ENCODE results near the gene TEX29.

Gene TEX29

DNA sequence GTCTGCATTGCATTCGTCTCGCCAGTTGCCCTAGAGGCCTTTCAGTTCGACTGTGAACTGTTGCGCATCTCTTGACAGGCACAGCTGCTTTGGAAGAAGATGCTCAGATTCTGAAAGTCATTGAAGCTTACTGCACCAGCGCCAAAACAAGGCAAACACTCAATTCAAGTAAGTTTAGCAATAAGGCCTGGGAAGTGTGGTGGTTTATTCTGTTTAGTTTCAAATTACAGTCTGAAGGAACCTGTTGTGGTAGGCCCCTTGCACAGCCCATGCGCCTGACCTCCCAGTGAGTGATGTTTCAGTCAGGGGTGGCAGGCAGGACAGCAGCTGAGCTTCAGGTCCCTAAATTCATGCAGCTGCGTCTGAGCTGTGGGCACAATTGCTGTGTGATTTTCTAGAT is 32.2 kb upstream of the TEX29 start:
- Histone ChIP-seq H3K36me3 (ENCODE audit: control insufficient read depth in 1 of 2, insufficient read depth in 2 of 2, low read length in 2 of 2) (peaks cover 53 to 78% of the 10 kb centered on the region in 2 donors), H3K4me3 (ENCODE audit: low read depth in 1 of 2, low read length in 2 of 2) (no peak overlapping the region), H3K27ac (ENCODE audit: low read depth, low read length) (no peak overlapping the region), H3K9ac (ENCODE audit: low read depth in 1 of 2, low read length in 2 of 2) (no peak overlapping the region), H3K27me3 (ENCODE audit: control insufficient read depth in 1 of 2, insufficient read depth in 2 of 2, low read length in 2 of 2) (no peaks in the 10 kb centered on the region), H3K9me3 (ENCODE audit: control insufficient read depth in 1 of 2, low read length in 2 of 2) (no peaks in the 10 kb centered on the region), H3K4me1 (ENCODE audit: control insufficient read depth in 1 of 2, insufficient read depth in 2 of 2, low read length in 2 of 2) (peaks cover 6 to 8% of the 10 kb centered on the region in 2 donors)

DNA sequence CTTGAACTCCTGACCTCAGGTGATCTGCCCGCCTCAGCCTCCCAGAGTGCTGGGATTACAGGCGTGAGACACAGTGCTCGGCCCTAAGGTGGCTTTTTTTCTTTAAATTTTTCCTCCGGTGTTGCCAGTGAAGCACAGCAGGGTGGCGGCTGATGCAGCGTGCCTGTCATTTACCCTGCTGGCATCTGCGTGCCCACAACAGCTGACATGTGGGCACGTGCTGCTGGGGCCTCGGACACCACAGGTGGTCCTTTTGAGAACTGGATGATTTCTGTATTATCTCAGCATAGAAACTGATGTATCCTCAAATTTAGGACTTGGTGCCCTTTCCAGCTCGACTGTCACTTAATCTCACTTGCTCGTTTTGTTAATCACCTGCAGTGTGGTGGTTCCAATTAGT is 31.2 kb upstream of the TEX29 start:
- Histone ChIP-seq H3K4me3 (ENCODE audit: low read depth in 1 of 2, low read length in 2 of 2) (no peak overlapping the region), H3K9me3 (ENCODE audit: control insufficient read depth in 1 of 2, low read length in 2 of 2) (no peaks in the 10 kb centered on the region), H3K9ac (ENCODE audit: low read depth in 1 of 2, low read length in 2 of 2) (no peak overlapping the region), H3K36me3 (ENCODE audit: control insufficient read depth in 1 of 2, insufficient read depth in 2 of 2, low read length in 2 of 2) (peaks cover 47 to 77% of the 10 kb centered on the region in 2 donors), H3K27me3 (ENCODE audit: control insufficient read depth in 1 of 2, insufficient read depth in 2 of 2, low read length in 2 of 2) (no peaks in the 10 kb centered on the region), H3K4me1 (ENCODE audit: control insufficient read depth in 1 of 2, insufficient read depth in 2 of 2, low read length in 2 of 2) (peaks cover 6 to 8% of the 10 kb centered on the region in 2 donors), H3K27ac (ENCODE audit: low read depth, low read length) (no peak overlapping the region)

DNA sequence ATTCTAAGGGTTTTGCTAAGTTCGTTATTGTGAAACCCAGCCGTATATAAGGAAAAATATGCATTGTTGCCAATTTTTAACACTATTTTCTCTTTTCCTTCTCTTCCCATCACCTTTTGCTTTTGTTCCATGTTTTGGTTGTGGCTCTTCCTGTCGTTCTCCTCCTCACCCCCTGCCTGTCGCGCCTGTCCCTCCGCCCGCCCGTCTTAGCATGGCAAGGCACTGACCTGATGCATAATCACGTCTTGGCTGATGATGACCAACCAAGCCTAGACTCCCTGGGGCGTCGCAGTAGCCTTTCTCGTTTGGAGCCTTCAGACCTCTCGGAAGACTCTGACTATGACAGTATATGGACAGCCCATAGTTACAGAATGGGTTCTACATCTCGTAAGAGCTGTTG is 28.5 kb upstream of the TEX29 start:
- no peaks in the 10 kb centered on the region for H3K27me3 ChIP-seq (ENCODE audit: control insufficient read depth in 1 of 2, insufficient read depth in 2 of 2, low read length in 2 of 2)
- no peak overlapping the region for H3K9ac ChIP-seq (ENCODE audit: low read depth in 1 of 2, low read length in 2 of 2)
- H3K9me3 ChIP-seq (ENCODE audit: control insufficient read depth in 1 of 2, low read length in 2 of 2), result no peaks in the 10 kb centered on the region
- H3K4me1 ChIP-seq (ENCODE audit: control insufficient read depth in 1 of 2, insufficient read depth in 2 of 2, low read length in 2 of 2), result peaks cover 6 to 10% of the 10 kb centered on the region in 2 donors
- peaks cover 34 to 65% of the 10 kb centered on the region in 2 donors for H3K36me3 ChIP-seq (ENCODE audit: control insufficient read depth in 1 of 2, insufficient read depth in 2 of 2, low read length in 2 of 2)
- H3K27ac ChIP-seq (ENCODE audit: low read depth, low read length), result no peak overlapping the region
- H3K4me3 ChIP-seq (ENCODE audit: low read depth in 1 of 2, low read length in 2 of 2), result no peak overlapping the region

DNA sequence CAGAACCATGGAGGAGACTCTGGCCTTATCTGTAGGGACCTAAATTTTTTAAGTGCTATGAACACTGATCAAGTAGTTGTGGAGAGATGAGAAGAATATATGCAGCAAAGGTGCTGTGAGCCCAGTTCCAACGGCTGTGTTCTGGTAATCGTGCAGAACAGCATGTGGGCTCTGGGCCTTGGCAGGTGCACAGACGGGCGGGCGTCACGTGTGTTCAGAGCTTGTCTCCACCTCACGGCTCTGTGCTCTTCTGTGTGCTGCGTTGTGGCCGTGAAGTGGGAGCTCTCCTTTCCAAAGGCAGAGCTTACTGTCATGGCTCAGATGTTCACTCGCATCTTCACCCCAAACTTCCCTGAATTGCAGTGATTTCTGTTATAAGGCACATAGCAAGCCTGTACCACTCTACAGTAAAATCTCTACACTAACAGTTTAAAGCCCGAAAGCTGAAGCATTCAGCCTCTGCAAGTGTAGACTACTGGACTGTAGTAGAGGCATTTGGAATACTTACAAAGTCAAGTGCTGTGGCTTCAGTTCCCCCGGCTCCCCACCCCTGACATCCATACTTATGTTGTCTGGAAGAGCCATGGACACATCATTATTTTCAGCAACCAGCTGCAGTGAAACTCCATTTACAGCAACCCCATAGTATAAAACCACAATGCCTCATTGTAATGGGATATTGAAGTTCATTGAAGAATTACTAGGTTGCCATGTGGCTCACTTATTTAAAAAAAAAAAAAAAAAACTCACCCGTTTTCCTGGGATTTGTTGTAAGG is 27.5 kb upstream of the TEX29 start:
- Histone ChIP-seq H3K9me3 (ENCODE audit: control insufficient read depth in 1 of 2, low read length in 2 of 2) (no peaks in the 10 kb centered on the region), H3K9ac (ENCODE audit: low read depth in 1 of 2, low read length in 2 of 2) (no peak overlapping the region), H3K27me3 (ENCODE audit: control insufficient read depth in 1 of 2, insufficient read depth in 2 of 2, low read length in 2 of 2) (no peaks in the 10 kb centered on the region), H3K36me3 (ENCODE audit: control insufficient read depth in 1 of 2, insufficient read depth in 2 of 2, low read length in 2 of 2) (peaks cover 26 to 60% of the 10 kb centered on the region in 2 donors), H3K4me3 (ENCODE audit: low read depth in 1 of 2, low read length in 2 of 2) (no peak overlapping the region), H3K27ac (ENCODE audit: low read depth, low read length) (no peak overlapping the region), H3K4me1 (ENCODE audit: control insufficient read depth in 1 of 2, insufficient read depth in 2 of 2, low read length in 2 of 2) (peaks cover 6 to 10% of the 10 kb centered on the region in 2 donors)

DNA sequence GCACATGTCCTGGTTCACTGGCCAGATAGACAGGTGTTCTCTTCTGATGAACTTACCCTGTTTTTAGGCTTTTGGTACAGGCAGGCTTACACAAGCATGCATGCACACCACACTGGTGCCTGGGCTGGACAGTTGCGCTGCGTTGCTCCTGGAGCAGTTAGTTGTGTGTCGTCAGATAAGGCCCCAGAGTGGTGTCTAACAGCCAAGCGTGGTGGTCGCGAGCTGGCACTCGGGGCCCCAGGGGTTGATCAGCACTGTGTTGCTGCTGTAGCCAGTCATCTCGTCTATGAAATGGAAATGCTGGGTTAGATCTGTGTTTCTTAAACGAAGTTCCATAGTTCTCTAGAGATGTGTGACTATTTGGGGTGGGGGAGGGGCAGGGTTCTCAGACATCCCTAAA is 24.6 kb upstream of the TEX29 start:
- peaks cover 22 to 56% of the 10 kb centered on the region in 2 donors for H3K36me3 ChIP-seq (ENCODE audit: control insufficient read depth in 1 of 2, insufficient read depth in 2 of 2, low read length in 2 of 2)
- no peaks in the 10 kb centered on the region for H3K27me3 ChIP-seq (ENCODE audit: control insufficient read depth in 1 of 2, insufficient read depth in 2 of 2, low read length in 2 of 2)
- no peak overlapping the region for H3K4me3 ChIP-seq (ENCODE audit: low read depth in 1 of 2, low read length in 2 of 2)
- H3K27ac ChIP-seq (ENCODE audit: low read depth, low read length), result no peak overlapping the region
- no peaks in the 10 kb centered on the region for H3K9me3 ChIP-seq (ENCODE audit: control insufficient read depth in 1 of 2, low read length in 2 of 2)
- H3K9ac ChIP-seq (ENCODE audit: low read depth in 1 of 2, low read length in 2 of 2), result no peak overlapping the region
- peaks cover 6 to 7% of the 10 kb centered on the region in 2 donors for H3K4me1 ChIP-seq (ENCODE audit: control insufficient read depth in 1 of 2, insufficient read depth in 2 of 2, low read length in 2 of 2)

DNA sequence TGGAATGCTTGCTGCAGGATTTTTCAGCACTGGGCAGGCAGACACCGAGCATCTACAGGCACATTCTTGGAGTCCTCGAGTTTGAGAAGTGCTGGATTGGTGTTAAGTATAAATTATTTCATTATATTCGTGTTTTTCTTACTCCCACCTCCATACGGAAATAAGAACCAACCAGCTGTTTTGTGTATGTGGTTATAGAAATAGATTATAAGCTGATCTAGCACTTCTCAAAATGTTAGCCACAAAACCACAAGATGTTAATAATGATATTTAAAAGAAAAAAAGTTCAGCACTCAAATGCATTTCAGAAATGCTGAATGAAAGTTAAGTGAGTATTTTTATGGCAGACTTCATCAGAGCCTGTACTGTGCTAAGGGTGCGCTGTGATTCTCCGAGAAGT is 24.0 kb upstream of the TEX29 start:
- Histone ChIP-seq H3K36me3 (ENCODE audit: control insufficient read depth in 1 of 2, insufficient read depth in 2 of 2, low read length in 2 of 2) (peaks cover 26 to 56% of the 10 kb centered on the region in 2 donors), H3K27me3 (ENCODE audit: control insufficient read depth in 1 of 2, insufficient read depth in 2 of 2, low read length in 2 of 2) (no peaks in the 10 kb centered on the region), H3K27ac (ENCODE audit: low read depth, low read length) (no peak overlapping the region), H3K9me3 (ENCODE audit: control insufficient read depth in 1 of 2, low read length in 2 of 2) (no peaks in the 10 kb centered on the region), H3K9ac (ENCODE audit: low read depth in 1 of 2, low read length in 2 of 2) (no peak overlapping the region), H3K4me1 (ENCODE audit: control insufficient read depth in 1 of 2, insufficient read depth in 2 of 2, low read length in 2 of 2) (peaks cover 2% of the 10 kb centered on the region in 2 donors), H3K4me3 (ENCODE audit: low read depth in 1 of 2, low read length in 2 of 2) (no peak overlapping the region)

DNA sequence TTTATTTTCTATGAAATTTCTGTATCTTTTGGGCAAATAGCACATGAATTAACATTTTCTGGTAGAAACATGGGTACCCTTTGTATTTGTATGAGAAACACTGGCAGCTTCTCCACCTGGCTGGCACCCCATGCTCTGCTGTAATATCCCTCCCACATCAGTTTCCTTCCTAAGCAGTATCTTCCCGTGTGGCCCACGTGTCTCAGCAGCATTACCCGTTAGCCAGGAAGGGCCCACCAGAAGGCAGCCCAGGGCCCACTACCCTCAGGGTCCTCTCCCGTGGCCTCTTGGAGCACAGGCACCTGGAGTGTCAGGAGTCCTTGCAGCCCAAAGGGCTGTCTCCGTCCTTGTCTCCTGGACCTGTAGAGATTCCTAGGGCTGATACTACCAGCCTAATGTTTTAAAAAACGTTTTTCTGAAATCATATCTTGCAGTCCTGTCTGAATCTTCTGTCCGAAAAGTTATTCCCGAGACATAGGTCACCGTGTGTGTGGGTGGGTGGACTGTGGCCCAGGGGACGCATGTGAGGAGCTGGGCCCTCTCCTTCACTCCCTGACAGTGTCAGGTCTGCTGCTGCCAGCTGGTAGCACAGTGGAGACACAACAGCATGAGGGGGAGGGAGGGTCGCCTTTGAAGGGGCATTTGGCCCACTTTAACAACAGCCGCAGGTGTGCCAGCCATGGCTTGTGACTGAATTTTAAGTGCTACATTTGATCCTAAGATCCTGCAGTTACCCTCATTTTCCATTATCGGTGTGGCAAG is 22.0 kb upstream of the TEX29 start:
- H3K4me1 ChIP-seq (ENCODE audit: control insufficient read depth in 1 of 2, insufficient read depth in 2 of 2, low read length in 2 of 2), result peaks cover 0 to 2% of the 10 kb centered on the region in 2 donors
- H3K36me3 ChIP-seq (ENCODE audit: control insufficient read depth in 1 of 2, insufficient read depth in 2 of 2, low read length in 2 of 2), result peaks cover 37 to 56% of the 10 kb centered on the region in 2 donors
- no peak overlapping the region for H3K27ac ChIP-seq (ENCODE audit: low read depth, low read length)

DNA sequence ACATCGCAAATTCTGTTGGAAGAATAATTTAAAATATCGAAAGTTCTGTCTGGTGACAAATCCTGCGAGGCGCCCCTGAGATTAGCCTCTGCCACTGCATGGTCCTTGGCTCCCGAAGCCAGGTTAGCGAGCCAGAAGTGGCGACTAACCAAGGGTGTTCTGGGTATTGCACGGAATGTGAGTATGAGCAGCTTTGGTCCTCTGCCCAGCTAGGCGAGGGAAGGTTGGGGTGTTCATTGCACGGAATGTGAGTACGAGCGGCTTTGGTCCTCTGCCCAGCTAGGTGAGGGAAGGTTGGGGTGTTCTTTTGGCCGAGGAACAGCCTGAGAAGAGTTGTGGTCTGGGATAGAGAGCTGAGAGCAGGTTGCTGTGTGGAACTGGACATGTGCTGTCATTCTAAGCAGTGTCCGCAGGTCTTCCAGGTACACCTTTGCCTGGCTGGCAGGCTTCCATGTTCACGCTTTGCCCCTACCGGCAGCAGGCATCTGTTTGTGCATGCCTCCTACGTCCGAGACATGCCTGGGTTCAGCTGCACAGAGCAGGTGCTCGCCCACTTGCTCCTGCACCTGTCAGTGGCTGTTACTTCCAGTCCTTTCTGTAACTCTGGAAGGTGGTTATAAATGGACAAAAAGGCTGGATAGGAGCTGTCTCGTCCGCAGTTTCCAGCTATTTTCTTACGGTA is 18.3 kb upstream of the TEX29 start:
- no peaks in the 10 kb centered on the region for H3K4me1 ChIP-seq (ENCODE audit: control insufficient read depth in 1 of 2, insufficient read depth in 2 of 2, low read length in 2 of 2)
- no peak overlapping the region for H3K27ac ChIP-seq (ENCODE audit: low read depth, low read length)
- no peaks in the 10 kb centered on the region for H3K27me3 ChIP-seq (ENCODE audit: control insufficient read depth in 1 of 2, insufficient read depth in 2 of 2, low read length in 2 of 2)
- H3K4me3 ChIP-seq (ENCODE audit: low read depth in 1 of 2, low read length in 2 of 2), result no peak overlapping the region
- H3K36me3 ChIP-seq (ENCODE audit: control insufficient read depth in 1 of 2, insufficient read depth in 2 of 2, low read length in 2 of 2), result peaks cover 54 to 71% of the 10 kb centered on the region in 2 donors
- H3K9ac ChIP-seq (ENCODE audit: low read depth in 1 of 2, low read length in 2 of 2), result no peak overlapping the region
- no peaks in the 10 kb centered on the region for H3K9me3 ChIP-seq (ENCODE audit: control insufficient read depth in 1 of 2, low read length in 2 of 2)

More for the DNA sequence above, 22.0 kb upstream of the TEX29 start:
- Histone ChIP-seq H3K27me3 (ENCODE audit: control insufficient read depth in 1 of 2, insufficient read depth in 2 of 2, low read length in 2 of 2) (no peaks in the 10 kb centered on the region), H3K4me3 (ENCODE audit: low read depth in 1 of 2, low read length in 2 of 2) (no peak overlapping the region), H3K9me3 (ENCODE audit: control insufficient read depth in 1 of 2, low read length in 2 of 2) (no peaks in the 10 kb centered on the region), H3K9ac (ENCODE audit: low read depth in 1 of 2, low read length in 2 of 2) (no peak overlapping the region)

DNA sequence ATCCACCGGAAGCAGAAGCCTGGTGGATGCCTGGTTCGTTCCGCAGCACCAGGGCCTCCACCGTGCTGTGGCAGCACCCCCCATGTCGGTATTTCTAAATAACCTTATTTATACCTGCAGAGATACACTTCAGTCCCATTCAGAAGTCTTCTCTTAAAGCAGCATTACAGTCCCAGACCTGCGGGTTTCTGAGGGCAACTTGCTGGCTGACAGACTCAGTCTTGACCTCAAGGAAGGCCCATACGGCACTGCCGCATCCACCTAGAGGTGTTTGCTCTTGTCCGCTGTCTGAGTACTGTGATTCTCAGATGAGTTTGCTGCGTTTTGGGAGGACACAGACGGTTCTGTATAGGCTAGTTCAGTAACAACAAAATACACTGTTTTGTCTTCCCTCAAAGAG is 16.9 kb upstream of the TEX29 start:
- Histone ChIP-seq H3K9me3 (ENCODE audit: control insufficient read depth in 1 of 2, low read length in 2 of 2) (no peaks in the 10 kb centered on the region), H3K27me3 (ENCODE audit: control insufficient read depth in 1 of 2, insufficient read depth in 2 of 2, low read length in 2 of 2) (no peaks in the 10 kb centered on the region), H3K36me3 (ENCODE audit: control insufficient read depth in 1 of 2, insufficient read depth in 2 of 2, low read length in 2 of 2) (peaks cover 55 to 73% of the 10 kb centered on the region in 2 donors), H3K27ac (ENCODE audit: low read depth, low read length) (no peak overlapping the region), H3K9ac (ENCODE audit: low read depth in 1 of 2, low read length in 2 of 2) (no peak overlapping the region), H3K4me3 (ENCODE audit: low read depth in 1 of 2, low read length in 2 of 2) (no peak overlapping the region), H3K4me1 (ENCODE audit: control insufficient read depth in 1 of 2, insufficient read depth in 2 of 2, low read length in 2 of 2) (no peaks in the 10 kb centered on the region)

DNA sequence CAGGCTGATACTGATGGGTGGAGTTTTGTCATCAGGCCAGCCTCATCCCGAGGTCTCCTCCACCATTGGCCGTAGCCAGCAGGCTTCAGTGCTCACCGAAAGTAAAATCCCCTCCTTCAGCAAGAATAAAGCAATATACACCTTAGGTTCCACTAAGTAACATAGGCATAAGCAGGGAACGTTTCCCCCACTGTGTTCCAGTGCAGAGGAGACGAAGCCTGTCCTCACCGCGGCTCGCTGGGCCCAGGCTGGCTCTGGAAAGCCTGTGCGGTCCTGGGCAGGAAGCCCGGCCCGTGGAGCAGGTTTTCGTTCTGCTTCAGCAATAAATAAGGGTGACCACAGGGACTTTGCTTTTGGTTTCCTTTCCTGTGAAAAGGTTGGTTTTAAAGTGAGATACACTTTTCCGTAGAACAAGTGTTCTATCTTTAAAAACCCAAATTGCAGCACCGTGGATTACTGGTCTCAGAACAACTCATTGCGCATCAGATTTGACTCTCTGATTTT is 16.3 kb upstream of the TEX29 start:
- H3K27me3 ChIP-seq (ENCODE audit: control insufficient read depth in 1 of 2, insufficient read depth in 2 of 2, low read length in 2 of 2), result no peaks in the 10 kb centered on the region
- no peak overlapping the region for H3K9ac ChIP-seq (ENCODE audit: low read depth in 1 of 2, low read length in 2 of 2)
- H3K27ac ChIP-seq (ENCODE audit: low read depth, low read length), result no peak overlapping the region
- no peaks in the 10 kb centered on the region for H3K9me3 ChIP-seq (ENCODE audit: control insufficient read depth in 1 of 2, low read length in 2 of 2)
- H3K4me1 ChIP-seq (ENCODE audit: control insufficient read depth in 1 of 2, insufficient read depth in 2 of 2, low read length in 2 of 2), result no peaks in the 10 kb centered on the region
- H3K36me3 ChIP-seq (ENCODE audit: control insufficient read depth in 1 of 2, insufficient read depth in 2 of 2, low read length in 2 of 2), result peaks cover 55 to 69% of the 10 kb centered on the region in 2 donors
- peak overlapping the region in 1 of 2 donors; percentile 37 for H3K4me3 ChIP-seq (ENCODE audit: low read depth in 1 of 2, low read length in 2 of 2)

All from duodenal mucosa (tissue), 2 donors.